Astrocyte of the hippocampus (primary cell): ENCODE data around the gene LEO1.
A peak's percentile ranks its signal among the peaks of the same experiment; 100 is the strongest.

ENCODE experiments used
- DNase-seq: peaks from one replicate; pipeline ENCODE4 v3.0.0; 2011; ENCODE audit warnings: low read depth, low spot score

The LEO1 gene

GRCh38 chr15:51931638-51932037 is 39.9 kb downstream of the LEO1 start:
- DNase-seq: no peak

GRCh38 chr15:51931016-51931415 is 40.6 kb downstream of the LEO1 start:
- DNase-seq: no peak

GRCh38 chr15:51926809-51927208 is 44.8 kb downstream of the LEO1 start:
- DNase-seq: no peak

- no peak for DNase-seq
These were observed 47.2 kb downstream of the LEO1 start for GRCh38 chr15:51924156-51925068.

GRCh38 chr15:51917493-51917892 is 54.1 kb downstream of the LEO1 start:
- DNase-seq: peak; percentile 35

- no peak for DNase-seq
These were observed 59.0 kb downstream of the LEO1 start for GRCh38 chr15:51912528-51912927.

- DNase-seq: no peak
These were observed 62.0 kb downstream of the LEO1 start for GRCh38 chr15:51909584-51909983.

GRCh38 chr15:51908316-51908715 is 63.3 kb downstream of the LEO1 start:
- peak; percentile 58 for DNase-seq

- peak; percentile 58 for DNase-seq
These were observed 64.3 kb downstream of the LEO1 start for GRCh38 chr15:51907136-51907862.

GRCh38 chr15:51904931-51905330 is 66.6 kb downstream of the LEO1 start:
- peak; percentile 21 for DNase-seq

- DNase-seq: no peak
These were observed 67.2 kb downstream of the LEO1 start for GRCh38 chr15:51904421-51904820.

- no peak for DNase-seq
These were observed 82.1 kb downstream of the LEO1 start for GRCh38 chr15:51889486-51889885.

GRCh38 chr15:51888593-51889195 is 82.9 kb downstream of the LEO1 start:
- peak; percentile 31 for DNase-seq
